ENCODE data around the gene C8B. TPM values are rescaled to one million over a fixed set of nuclear protein-coding genes. Genes with fewer than 3 reads are reported as not detected.

The C8B gene
- total RNA-seq, 1 donor from 2014 or later, result not detected

GRCh38 chr1:56908619-56909221 lies 57.1 kb downstream of the C8B start:
- H3K36me3 Mint-ChIP-seq (ENCODE audit: low read depth, unreplicated experiment), result no peaks in the 10 kb centered on the region
- DNase-seq (ENCODE audit: low spot score), result no peak
- H3K27ac Mint-ChIP-seq (ENCODE audit: unreplicated experiment), result no peak overlapping the region
- H3K4me1 Mint-ChIP-seq (ENCODE audit: unreplicated experiment), result no peaks in the 10 kb centered on the region
- H3K9me3 Mint-ChIP-seq (ENCODE audit: unreplicated experiment), result no peaks in the 10 kb centered on the region
- no peak for TF ChIP-seq CTCF (IDR thresholded peaks at IDR 0.05; ENCODE audit: unreplicated experiment)
- no peak overlapping the region for H3K4me3 Mint-ChIP-seq (ENCODE audit: unreplicated experiment)
- peaks cover 1% of the 10 kb centered on the region for H3K27me3 Mint-ChIP-seq (ENCODE audit: unreplicated experiment)

- Mint-ChIP-seq H3K27me3 (ENCODE audit: unreplicated experiment) (peaks cover 1% of the 10 kb centered on the region), H3K4me3 (ENCODE audit: unreplicated experiment) (no peak overlapping the region), H3K4me1 (ENCODE audit: unreplicated experiment) (no peaks in the 10 kb centered on the region), H3K27ac (ENCODE audit: unreplicated experiment) (no peak overlapping the region), H3K36me3 (ENCODE audit: low read depth, unreplicated experiment) (no peaks in the 10 kb centered on the region), H3K9me3 (ENCODE audit: unreplicated experiment) (no peaks in the 10 kb centered on the region)
- no peak for TF ChIP-seq CTCF (IDR thresholded peaks at IDR 0.05; ENCODE audit: unreplicated experiment)
- no peak for DNase-seq (ENCODE audit: low spot score)
Measured at GRCh38 chr1:56905667-56906066, 60.1 kb downstream of the C8B start.

GRCh38 chr1:56904663-56905397 lies 61.0 kb downstream of the C8B start:
- DNase-seq (ENCODE audit: low spot score), result no peak
- Mint-ChIP-seq H3K4me3 (ENCODE audit: unreplicated experiment) (no peak overlapping the region), H3K9me3 (ENCODE audit: unreplicated experiment) (no peaks in the 10 kb centered on the region), H3K27me3 (ENCODE audit: unreplicated experiment) (peaks cover 1% of the 10 kb centered on the region), H3K27ac (ENCODE audit: unreplicated experiment) (no peak overlapping the region), H3K4me1 (ENCODE audit: unreplicated experiment) (no peaks in the 10 kb centered on the region), H3K36me3 (ENCODE audit: low read depth, unreplicated experiment) (no peaks in the 10 kb centered on the region)
- no peak for TF ChIP-seq CTCF (IDR thresholded peaks at IDR 0.05; ENCODE audit: unreplicated experiment)

GRCh38 chr1:56903778-56904177 lies 62.0 kb downstream of the C8B start:
- H3K27ac Mint-ChIP-seq (ENCODE audit: unreplicated experiment), result no peak overlapping the region
- DNase-seq (ENCODE audit: low spot score), result no peak
- H3K9me3 Mint-ChIP-seq (ENCODE audit: unreplicated experiment), result no peaks in the 10 kb centered on the region
- TF ChIP-seq CTCF (IDR thresholded peaks at IDR 0.05; ENCODE audit: unreplicated experiment), result no peak
- no peaks in the 10 kb centered on the region for H3K36me3 Mint-ChIP-seq (ENCODE audit: low read depth, unreplicated experiment)
- H3K4me3 Mint-ChIP-seq (ENCODE audit: unreplicated experiment), result no peak overlapping the region
- no peaks in the 10 kb centered on the region for H3K4me1 Mint-ChIP-seq (ENCODE audit: unreplicated experiment)
- H3K27me3 Mint-ChIP-seq (ENCODE audit: unreplicated experiment), result peaks cover 1% of the 10 kb centered on the region

GRCh38 chr1:56901716-56902115 lies 64.1 kb downstream of the C8B start:
- no peaks in the 10 kb centered on the region for H3K9me3 Mint-ChIP-seq (ENCODE audit: unreplicated experiment)
- no peak for TF ChIP-seq CTCF (IDR thresholded peaks at IDR 0.05; ENCODE audit: unreplicated experiment)
- no peak for DNase-seq (ENCODE audit: low spot score)
- no peaks in the 10 kb centered on the region for H3K36me3 Mint-ChIP-seq (ENCODE audit: low read depth, unreplicated experiment)
- H3K27me3 Mint-ChIP-seq (ENCODE audit: unreplicated experiment), result peaks cover 1% of the 10 kb centered on the region
- no peak overlapping the region for H3K4me3 Mint-ChIP-seq (ENCODE audit: unreplicated experiment)
- no peak overlapping the region for H3K27ac Mint-ChIP-seq (ENCODE audit: unreplicated experiment)
- no peaks in the 10 kb centered on the region for H3K4me1 Mint-ChIP-seq (ENCODE audit: unreplicated experiment)
